K562 (cell line): ENCODE data around the gene LTBP1. TPM values are rescaled to one million over a fixed set of nuclear protein-coding genes. Genes with fewer than 3 reads are reported as not detected.

Source experiments
- GMEB1 ChIP-seq: fragments of 250-450 bp; sonication (Bioruptor Pico); IDR thresholded peaks from 2 replicates; pipeline ENCODE4 v1.4.0; 2020; ENCODE audit warnings: mild to moderate bottlenecking
- MED1 ChIP-seq: sonication (generic); formaldehyde crosslinking; IDR thresholded peaks from 2 replicates; pipeline ENCODE4 v1.8.1; 2023; ENCODE audit warnings: missing genetic modification reagents, borderline replicate concordance
- MGA ChIP-seq: fragments of 450-650 bp; IDR thresholded peaks from 2 replicates; pipeline ENCODE4 v1.6.1; 2016; ENCODE audit warnings: mild to moderate bottlenecking, moderate library complexity
- NR4A1 ChIP-seq, 2 experiments: fragments of 250-450 bp in 1 of 2; fragments of 450-650 bp in 1 of 2; sonication (Bioruptor Pico) in 1 of 2; IDR thresholded peaks; 2 replicates each; pipeline versions ENCODE4 v1.4.0 to v1.6.1; 2016 to 2020; ENCODE audit warnings: mild to moderate bottlenecking in 2 of 2, missing compliant biosample characterization in 1 of 2, missing genetic modification characterization in 1 of 2, moderate library complexity in 1 of 2
- PHTF2 ChIP-seq: fragments of 250-450 bp; sonication (Bioruptor Pico); IDR thresholded peaks from 2 replicates; pipeline ENCODE4 v1.5.0; 2021; ENCODE audit warnings: mild to moderate bottlenecking
- POLR2G ChIP-seq: fragments of 200-400 bp; formaldehyde crosslinking; IDR thresholded peaks from 2 replicates; pipeline ENCODE4 v1.6.1; 2017; ENCODE audit warnings: low read depth, mild to moderate bottlenecking, antibody characterized with exemption, low read length, moderate library complexity
- RAD21 ChIP-seq, 2 experiments: fragments of 250-450 bp in 1 of 2; fragments of 450-650 bp in 1 of 2; sonication (Bioruptor Pico) in 1 of 2; formaldehyde crosslinking in 1 of 2; IDR thresholded peaks in 1 of 2; conservative IDR thresholded peaks in 1 of 2; 2 replicates each; pipeline versions ENCODE4 v1.4.0 to v1.8.0; 2020 to 2022; ENCODE audit warnings: mild to moderate bottlenecking in 2 of 2, moderate library complexity in 1 of 2
- SIX5 ChIP-seq, 2 experiments: IDR thresholded peaks; 2 replicates each; pipeline ENCODE4 v1.6.1; 2011; ENCODE audit warnings: low read length in 2 of 2, borderline replicate concordance in 1 of 2, low read depth in 1 of 2, mild to moderate bottlenecking in 1 of 2, moderate library complexity in 1 of 2; ENCODE audit not compliant: insufficient read depth in 1 of 2
- SREBF2 ChIP-seq: sonication (generic); formaldehyde crosslinking; IDR thresholded peaks from 2 replicates; pipeline ENCODE4 v1.4.0; 2020; ENCODE audit warnings: mild to moderate bottlenecking, missing genetic modification reagents
- ZBTB33 ChIP-seq: sonication (generic); formaldehyde crosslinking; IDR thresholded peaks from 2 replicates; pipeline ENCODE4 v1.8.1; 2023; ENCODE audit warnings: mild to moderate bottlenecking, missing genetic modification reagents
- ZNF133 ChIP-seq: fragments of 250-450 bp; sonication (Bioruptor Pico); IDR thresholded peaks from 2 replicates; pipeline ENCODE4 v1.4.0; 2020; ENCODE audit warnings: mild to moderate bottlenecking
- ZNF165 ChIP-seq: fragments of 250-450 bp; sonication (Bioruptor Pico); IDR thresholded peaks from 2 replicates; pipeline ENCODE4 v1.4.0; 2020; ENCODE audit warnings: borderline replicate concordance
- ZNF551 ChIP-seq: fragments of 250-450 bp; sonication (Bioruptor Pico); IDR thresholded peaks from 2 replicates; pipeline ENCODE4 v1.5.0; 2021; ENCODE audit warnings: mild to moderate bottlenecking, moderate library complexity
- polyA plus RNA-seq, 8 experiments: library from polyadenylated mRNA; depleted of rRNA in 4 of 8; stranded (reverse) in 5 of 8; unstranded in 3 of 8; fragments of >200 nt; fragmentation: Nextera tagmentation in 2 of 8; fragmentation: Illumina TruSeq in 1 of 8; extraction: Ambion mirVana in 2 of 8; extraction: Trizol in 1 of 8; gene quantifications; 2 replicates each; pipeline versions ENCODE4 v1.2.1 to v1.2.3, GENCODE V29; 2011 to 2014; ENCODE audit warnings: inconsistent platforms in 1 of 8, missing spikeins in 1 of 8
- total RNA-seq, 7 experiments: library from RNA; depleted of rRNA in 6 of 7; stranded (reverse); fragments of >200 nt in 6 of 7; fragmentation: Illumina TruSeq in 2 of 7; extraction: Trizol in 2 of 7; gene quantifications; 2 replicates each; pipeline versions ENCODE4 v1.2.1 to v1.2.3, GENCODE V29; 2011 to 2021; ENCODE audit warnings: low replicate concordance in 1 of 7

Gene LTBP1
- total and polyA plus RNA-seq, 9 of the 15 experiments (the other 6 are each of a cell fraction or from before 2014, with no cell fraction given), result 3.6 to 16.4 (median 8.5) TPM

GRCh38 chr2:33122726-33123125 is 176.0 kb downstream of the LTBP1 start (continued):
- no peak for TF ChIP-seq ZBTB33 (CRISPR knock-in tag)
- no peak for TF ChIP-seq ZNF133 (CRISPR knock-in tag)
- no peak for TF ChIP-seq MED1
- no peak for TF ChIP-seq NR4A1 (CRISPR knock-in tag; IDR thresholded peaks at IDR 0.05)
- no peak for TF ChIP-seq NR4A1 (tag; IDR thresholded peaks at IDR 0.05)
- TF ChIP-seq RAD21 (CRISPR knock-in tag; conservative IDR thresholded peaks at IDR 0.05 in 1 of 2, IDR thresholded peaks at IDR 0.05 in 1 of 2), result no peak; a peak in 1 of 4 replicates
- TF ChIP-seq MGA, result no peak
- TF ChIP-seq SREBF2 (CRISPR knock-in tag), result no peak
- no peak for TF ChIP-seq GMEB1 (CRISPR knock-in tag)
- no peak for TF ChIP-seq SIX5 (IDR thresholded peaks at IDR 0.05; ENCODE audit: borderline replicate concordance in 1 of 2, insufficient read depth in 1 of 2, low read depth in 1 of 2, low read length in 2 of 2)
- TF ChIP-seq ZNF551 (CRISPR knock-in tag), result no peak
- TF ChIP-seq ZNF165, result no peak
- no peak for TF ChIP-seq PHTF2 (CRISPR knock-in tag)
- no peak for TF ChIP-seq POLR2G
